ENCODE data around the gene MACROD1. TPM values are rescaled to one million over a fixed set of nuclear protein-coding genes. Genes with fewer than 3 reads are reported as not detected.

MACROD1 gene
- total RNA-seq, 1 experiment from 2014 or later, result 4.7 TPM

- DNase-seq (ENCODE audit: low spot score), result no peak
These were observed 88.3 kb downstream of the MACROD1 start for GRCh38 chr11:64077607-64078006.

- DNase-seq (ENCODE audit: low spot score), result no peak
These were observed 89.2 kb downstream of the MACROD1 start for GRCh38 chr11:64076758-64077157.

- DNase-seq (ENCODE audit: low spot score), result no peak
These were observed 91.7 kb downstream of the MACROD1 start for GRCh38 chr11:64074239-64074638.

GRCh38 chr11:64073542-64073941 lies 92.4 kb downstream of the MACROD1 start:
- DNase-seq (ENCODE audit: low spot score), result no peak

- no peak for DNase-seq (ENCODE audit: low spot score)
These were observed 93.0 kb downstream of the MACROD1 start for GRCh38 chr11:64072871-64073270.

GRCh38 chr11:64072403-64072802 lies 93.5 kb downstream of the MACROD1 start:
- DNase-seq (ENCODE audit: low spot score), result no peak

GRCh38 chr11:64071849-64072248 lies 94.1 kb downstream of the MACROD1 start:
- DNase-seq (ENCODE audit: low spot score), result no peak

DNA sequence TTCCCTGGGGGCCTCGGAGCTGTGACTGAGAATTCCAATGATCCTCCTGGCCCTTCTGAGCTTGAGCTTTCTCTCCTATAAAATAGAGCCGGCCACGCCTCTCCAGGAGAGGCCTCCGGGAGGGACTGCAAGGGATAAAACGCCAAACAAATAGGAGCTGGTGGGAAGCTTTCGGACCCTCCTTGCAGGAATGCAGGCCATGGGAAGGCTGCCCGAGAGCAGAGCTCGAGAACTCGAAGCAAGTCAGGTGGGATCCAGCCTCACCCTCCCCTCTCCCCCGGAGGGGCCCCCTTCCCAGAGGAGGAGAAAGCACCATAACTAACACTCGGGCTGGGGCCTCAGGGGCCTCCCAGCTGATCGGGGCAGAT lies 95.6 kb downstream of the MACROD1 start:
- no peak for DNase-seq (ENCODE audit: low spot score)

GRCh38 chr11:64069401-64070313 lies 96.3 kb downstream of the MACROD1 start:
- DNase-seq (ENCODE audit: low spot score), result no peak

DNA sequence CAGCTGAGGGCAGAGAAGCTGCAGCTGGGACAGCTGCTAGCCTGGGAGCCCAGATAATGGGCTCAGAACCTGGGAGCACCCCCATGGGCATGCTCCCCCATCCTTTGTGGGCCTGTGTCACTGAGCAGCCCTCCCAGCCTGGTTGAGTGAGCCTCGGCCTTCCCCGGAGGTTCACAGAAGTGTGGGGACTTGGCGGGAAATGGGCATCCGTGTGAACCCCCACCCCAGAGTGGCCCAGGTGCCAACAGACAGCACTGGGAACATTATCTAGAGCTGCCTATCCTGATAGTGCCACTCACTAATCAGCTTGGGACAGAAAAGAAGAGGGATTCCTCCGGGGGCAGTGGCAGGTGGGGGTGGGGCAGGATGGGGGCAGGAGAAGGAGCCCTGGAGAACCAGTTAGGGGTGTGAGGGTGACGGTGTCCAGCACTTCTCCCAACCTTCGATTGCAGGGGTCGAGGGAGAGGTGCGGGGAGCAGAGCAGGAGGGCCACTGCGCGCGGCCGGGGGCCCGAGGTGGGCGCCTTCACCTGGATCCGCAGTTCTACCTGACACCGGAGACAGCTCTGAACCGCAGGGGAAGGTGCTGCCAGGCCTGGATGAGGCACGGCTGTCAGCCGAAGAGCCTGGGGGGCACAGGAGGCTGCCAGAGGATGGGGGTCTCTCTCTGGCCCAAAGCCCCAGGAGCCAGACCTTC lies 97.1 kb downstream of the MACROD1 start:
- DNase-seq (ENCODE audit: low spot score), result no peak

DNA sequence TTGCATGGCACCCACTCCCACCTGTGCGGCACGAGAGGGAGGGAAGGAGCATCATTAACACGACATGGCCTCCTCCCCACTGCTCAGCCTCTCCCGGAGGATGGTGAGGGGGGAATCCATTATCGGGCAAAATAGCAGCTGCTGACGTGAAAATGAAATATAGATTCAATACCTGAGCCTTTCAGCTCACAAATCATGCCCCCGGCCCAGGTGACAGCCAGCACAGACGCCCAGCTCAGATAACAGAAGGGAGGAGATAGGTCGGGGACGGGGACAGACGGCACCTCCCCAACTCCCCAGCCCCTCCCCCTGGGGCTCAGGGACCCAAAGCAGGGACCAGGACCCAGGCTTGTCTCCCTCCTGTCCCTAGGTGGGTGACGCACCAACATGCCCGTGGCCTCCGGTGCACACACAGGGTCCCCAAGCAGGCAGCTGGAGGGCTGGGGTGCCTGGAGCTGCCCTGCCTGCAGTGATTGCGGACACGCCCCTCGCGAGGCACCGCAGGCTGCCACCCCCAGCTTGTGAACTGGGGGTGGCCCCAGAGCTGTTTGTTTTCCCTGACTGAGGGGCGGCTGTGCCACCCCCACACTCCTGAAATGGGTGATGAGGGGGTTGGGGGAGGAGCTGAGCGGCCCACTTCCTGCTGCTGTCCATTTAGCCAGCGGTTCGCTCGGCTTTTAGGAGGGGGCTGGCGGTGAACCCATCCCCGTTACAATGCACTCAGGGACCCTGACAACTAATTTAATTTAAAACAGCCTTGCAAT lies 98.5 kb downstream of the MACROD1 start:
- no peak for DNase-seq (ENCODE audit: low spot score)

DNA sequence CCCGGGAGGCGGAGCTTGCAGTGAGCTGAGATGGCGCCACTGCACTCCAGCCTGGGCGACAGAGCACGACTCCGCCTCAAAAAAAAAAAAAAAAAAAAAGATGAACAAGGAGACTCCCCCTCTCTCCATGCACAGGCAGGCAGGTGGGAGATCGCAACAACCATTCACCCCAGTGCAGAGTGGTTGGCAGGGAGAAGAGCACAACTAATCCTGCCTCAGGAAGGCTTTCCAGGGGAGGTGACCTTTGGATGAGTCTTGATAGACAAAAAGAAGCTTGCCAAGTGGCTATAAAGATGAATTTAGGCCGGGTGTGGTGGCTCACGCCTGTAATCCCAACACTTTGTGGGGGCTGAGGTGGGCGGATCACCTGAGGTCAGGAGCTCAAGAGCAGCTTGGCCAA lies 100.2 kb downstream of the MACROD1 start:
- no peak for DNase-seq (ENCODE audit: low spot score)

- no peak for DNase-seq (ENCODE audit: low spot score)
These were observed 100.8 kb downstream of the MACROD1 start for GRCh38 chr11:64065141-64065465.

GRCh38 chr11:64064374-64065140 lies 101.4 kb downstream of the MACROD1 start:
- DNase-seq (ENCODE audit: low spot score), result no peak

GRCh38 chr11:64063777-64064176 lies 102.1 kb downstream of the MACROD1 start:
- no peak for DNase-seq (ENCODE audit: low spot score)

DNA sequence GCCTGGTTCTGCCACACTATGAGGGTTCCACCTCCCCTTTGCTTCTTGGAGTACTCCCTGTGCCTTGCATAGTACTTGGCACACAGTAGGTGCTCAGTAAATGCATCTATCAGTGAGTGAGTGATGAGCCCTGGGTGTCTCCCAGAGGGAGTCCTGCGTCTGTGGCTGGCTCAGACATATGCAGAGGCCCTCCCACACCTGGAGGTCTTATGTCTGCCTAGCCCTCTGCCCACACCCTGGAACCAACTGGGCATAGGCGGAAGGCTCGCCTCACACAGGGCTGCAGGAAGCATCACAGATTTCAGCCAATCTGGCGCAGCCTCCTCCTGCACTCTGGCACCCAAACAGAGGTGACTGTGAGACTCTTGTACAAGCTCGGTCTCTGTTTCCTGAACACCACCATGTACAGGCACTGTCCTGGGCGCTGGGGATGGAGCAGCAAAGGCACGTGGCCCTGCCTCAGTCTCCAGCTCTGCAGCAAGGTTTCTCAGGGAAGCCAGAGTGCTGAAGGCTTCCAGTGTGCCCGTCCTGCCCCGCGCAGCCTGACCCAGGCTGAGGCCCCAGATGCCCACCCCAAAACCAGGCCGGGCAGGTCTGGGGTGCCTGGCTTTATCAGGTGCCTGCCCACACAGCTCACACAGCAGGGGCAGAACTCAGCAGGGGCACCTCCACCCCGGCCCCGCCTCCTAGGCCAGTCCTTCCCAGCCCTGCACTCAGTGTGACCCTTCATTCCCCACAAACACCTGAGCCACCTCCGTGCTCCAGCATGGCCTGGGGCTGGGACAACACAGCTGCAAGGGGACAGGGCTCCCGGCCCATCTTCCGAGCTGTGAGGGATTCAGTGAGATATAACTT lies 103.5 kb downstream of the MACROD1 start:
- DNase-seq (ENCODE audit: low spot score), result no peak

DNA sequence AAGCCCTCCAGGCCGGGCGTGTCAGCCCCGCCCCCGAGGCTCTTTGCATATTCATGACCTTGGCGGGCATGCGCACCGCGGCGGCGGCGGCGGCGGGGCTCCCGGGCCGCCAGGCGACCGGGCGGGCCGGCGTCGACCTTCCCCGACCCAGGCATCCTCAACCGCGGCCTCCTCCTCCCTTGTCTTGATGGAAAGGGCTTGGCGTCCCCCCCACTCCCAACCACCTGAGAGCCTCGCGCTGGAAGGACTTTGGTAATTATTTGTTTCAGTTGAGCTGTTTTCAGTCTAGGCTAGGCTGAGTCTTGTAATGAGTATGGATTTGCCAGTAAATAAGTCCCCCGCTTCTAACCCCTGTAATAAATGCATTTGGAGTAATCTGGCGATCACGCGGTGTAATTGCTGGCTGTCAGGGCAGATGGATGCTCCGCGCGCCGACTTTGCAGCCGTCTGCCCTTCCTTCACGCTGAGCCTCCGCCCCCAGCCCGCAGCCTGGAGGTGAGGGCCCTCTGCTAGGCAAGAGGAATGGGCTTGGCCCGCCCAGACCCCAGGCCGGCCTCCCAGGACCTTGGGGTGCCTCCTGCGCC lies 105.0 kb downstream of the MACROD1 start:
- no peak for DNase-seq (ENCODE audit: low spot score)

- DNase-seq (ENCODE audit: low spot score), result no peak
These were observed 105.6 kb downstream of the MACROD1 start for GRCh38 chr11:64060263-64060860.

GRCh38 chr11:64059339-64060140 lies 106.4 kb downstream of the MACROD1 start:
- no peak for DNase-seq (ENCODE audit: low spot score)
